BLaER1 treated with 17β-estradiol and CSF1 and Interleukin-3, amounts not matched to agents 10 nM and 100 nM (cell line): ENCODE measurements around the gene CHN2.

Source experiments
- H3K27ac ChIP-seq, 11 experiments: shearing (Covaris generic); formaldehyde crosslinking; 2 replicates each; pipeline ENCODE4 v1.8.1; 2022
- H3K27me3 ChIP-seq, 11 experiments: shearing (Covaris generic); formaldehyde crosslinking; 2 replicates each; pipeline ENCODE4 v1.8.1; 2022
- H3K36me3 ChIP-seq, 11 experiments: shearing (Covaris generic); formaldehyde crosslinking; 2 replicates each; pipeline ENCODE4 v1.8.1; 2022
- H3K4me1 ChIP-seq, 10 experiments: shearing (Covaris generic); formaldehyde crosslinking; 2 replicates each; pipeline ENCODE4 v1.8.1; 2022
- H3K4me2 ChIP-seq, 11 experiments: shearing (Covaris generic); formaldehyde crosslinking; 2 replicates each; pipeline ENCODE4 v1.8.1; 2022
- H3K4me3 ChIP-seq, 10 experiments: shearing (Covaris generic); formaldehyde crosslinking; 2 replicates each; pipeline ENCODE4 v1.8.1; 2022
- H3K9ac ChIP-seq, 11 experiments: shearing (Covaris generic); formaldehyde crosslinking; 2 replicates each; pipeline ENCODE4 v1.8.1; 2022
- H3K9me3 ChIP-seq, 11 experiments: shearing (Covaris generic); formaldehyde crosslinking; replicated peaks in 1 of 11; 2 replicates each; pipeline ENCODE4 v1.8.1; 2022
- H4K20me1 ChIP-seq, 11 experiments: shearing (Covaris generic); formaldehyde crosslinking; 2 replicates each; pipeline ENCODE4 v1.8.1; 2022
- Cebpa-rat ChIP-seq, 11 experiments: shearing (Covaris generic); IDR thresholded peaks; 2 replicates each; pipeline ENCODE4 v1.8.1; 2022

CHN2 gene

DNA sequence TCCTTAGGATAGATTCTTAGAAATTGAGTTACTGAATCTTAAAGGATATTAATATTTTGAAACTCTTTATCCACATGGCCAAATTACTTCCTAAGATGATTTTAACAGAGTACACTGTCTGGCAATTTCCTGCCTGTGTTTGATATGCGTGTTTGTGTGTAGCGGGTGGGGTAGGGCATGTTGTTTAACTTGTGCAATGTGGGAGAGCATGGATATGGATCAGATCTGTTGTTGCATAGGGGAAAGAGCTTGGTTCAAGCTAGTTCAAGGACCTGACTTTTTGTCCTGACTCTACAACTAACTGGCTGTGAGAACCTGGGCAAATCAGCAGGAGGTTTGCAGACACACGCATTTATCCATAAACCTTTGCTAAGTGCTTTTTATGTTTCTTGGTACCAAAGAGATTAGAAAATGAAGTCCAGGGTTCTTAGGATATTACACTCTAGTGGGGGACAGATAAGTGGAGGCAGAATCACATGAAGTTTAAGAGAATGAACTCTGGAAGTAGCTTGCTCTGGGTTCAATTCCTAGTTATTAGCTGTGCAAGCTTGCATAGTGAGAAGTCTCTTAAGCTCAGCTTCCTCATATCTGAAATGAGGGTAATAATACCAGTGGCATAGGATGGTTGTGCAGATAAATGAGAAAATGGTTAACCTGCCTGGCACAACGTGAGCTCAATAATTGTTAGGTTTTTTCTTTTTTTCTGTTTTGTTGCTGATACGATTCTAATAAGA lies 272.8 kb downstream of the CHN2 start:
- H3K4me1 ChIP-seq, result peaks cover 0 to 7% (median 2%) of the 10 kb centered on the region in 10 experiments; a peak in 3 of 20 replicates
- H3K4me3 ChIP-seq, result no peak overlapping the region
- H3K27me3 ChIP-seq, result no peaks in the 10 kb centered on the region
- no peaks in the 10 kb centered on the region for H3K9me3 ChIP-seq
- no peaks in the 10 kb centered on the region for H3K36me3 ChIP-seq
- no peak overlapping the region for H3K4me2 ChIP-seq
- TF ChIP-seq Cebpa-rat (IDR thresholded peaks at IDR 0.05), result no peak
- no peak overlapping the region for H3K9ac ChIP-seq
- H4K20me1 ChIP-seq, result no peaks in the 10 kb centered on the region
- no peak overlapping the region for H3K27ac ChIP-seq

DNA sequence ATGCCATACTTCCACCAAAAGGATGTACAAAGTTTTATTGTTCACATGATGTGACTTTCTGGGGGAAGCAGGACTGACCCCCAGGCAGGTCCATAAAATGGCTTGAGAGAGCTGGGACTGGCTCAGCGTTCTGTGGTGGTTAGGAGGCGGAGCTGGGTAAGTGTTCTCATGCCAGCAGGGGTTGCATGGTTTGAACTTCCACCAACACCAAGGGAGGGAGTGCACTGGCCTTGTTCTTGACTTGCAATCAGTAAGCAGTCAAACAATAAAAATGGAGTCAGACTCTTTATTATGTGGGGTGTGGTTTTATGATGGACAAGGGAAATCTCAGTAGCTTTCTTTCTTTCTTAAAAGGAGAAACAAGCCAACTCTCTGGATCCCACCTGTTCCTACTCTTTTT lies 273.6 kb downstream of the CHN2 start:
- no peaks in the 10 kb centered on the region for H3K36me3 ChIP-seq
- H3K4me2 ChIP-seq, result no peak overlapping the region
- H4K20me1 ChIP-seq, result no peaks in the 10 kb centered on the region
- H3K4me1 ChIP-seq, result peaks cover 0 to 7% (median 2%) of the 10 kb centered on the region in 10 experiments; a peak in 3 of 20 replicates
- H3K9me3 ChIP-seq, result no peaks in the 10 kb centered on the region
- H3K27ac ChIP-seq, result no peak overlapping the region
- TF ChIP-seq Cebpa-rat (IDR thresholded peaks at IDR 0.05), result no peak
- H3K4me3 ChIP-seq, result no peak overlapping the region
- no peaks in the 10 kb centered on the region for H3K27me3 ChIP-seq
- H3K9ac ChIP-seq, result no peak overlapping the region

DNA sequence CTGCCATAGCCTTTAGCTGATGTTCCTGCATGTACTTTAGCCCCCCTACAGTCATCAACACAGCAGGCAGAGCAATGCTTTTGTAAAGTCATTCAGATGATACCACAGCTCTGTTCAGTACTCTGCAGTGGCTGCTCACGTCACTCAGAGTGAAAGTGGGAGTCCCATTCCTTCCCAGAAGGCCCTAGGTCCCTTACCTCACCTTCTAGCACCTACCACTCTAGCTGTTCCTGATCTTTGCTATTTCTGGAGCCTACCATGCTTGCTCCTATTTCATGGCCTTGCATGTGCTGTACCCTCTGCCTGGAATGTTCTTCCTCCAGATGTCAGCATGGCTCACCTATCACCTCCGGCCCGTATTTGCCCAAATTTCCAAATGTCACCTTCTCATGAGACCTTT lies 274.7 kb downstream of the CHN2 start:
- peaks cover 0 to 7% (median 2%) of the 10 kb centered on the region in 10 experiments; a peak in 3 of 20 replicates for H3K4me1 ChIP-seq

DNA sequence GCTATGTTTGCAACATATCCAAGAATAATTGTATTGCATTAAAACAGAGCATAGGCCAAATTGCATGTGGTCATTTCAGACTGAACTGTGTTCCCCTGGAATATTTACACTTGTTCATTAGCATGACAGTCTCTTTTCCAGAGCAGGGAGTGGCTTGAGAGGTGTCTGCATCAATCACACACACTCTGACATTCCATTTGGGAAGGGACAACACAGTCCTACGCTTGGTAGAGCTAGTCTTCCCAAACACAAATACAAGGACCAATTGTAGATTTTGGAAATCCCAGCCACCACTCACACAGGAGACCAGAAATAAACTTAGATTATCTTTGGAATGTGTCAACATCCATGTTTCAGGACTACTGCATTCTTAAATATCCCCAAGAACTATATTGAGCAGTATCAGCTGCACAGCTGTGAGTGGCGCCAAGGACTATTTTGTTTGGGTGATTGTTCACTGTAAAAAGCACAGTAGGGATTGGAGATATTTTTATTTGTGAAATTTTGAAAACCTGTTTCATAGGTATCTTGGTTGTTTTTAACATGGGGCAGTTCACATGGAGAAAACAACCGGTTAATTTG lies 275.5 kb downstream of the CHN2 start:
- no peak overlapping the region for H3K4me2 ChIP-seq
- H3K27me3 ChIP-seq, result no peaks in the 10 kb centered on the region
- no peak for TF ChIP-seq Cebpa-rat (IDR thresholded peaks at IDR 0.05)
- H3K4me3 ChIP-seq, result no peak overlapping the region
- H4K20me1 ChIP-seq, result no peaks in the 10 kb centered on the region
- no peak overlapping the region for H3K9ac ChIP-seq
- no peak overlapping the region for H3K27ac ChIP-seq
- H3K9me3 ChIP-seq, result no peaks in the 10 kb centered on the region
- no peaks in the 10 kb centered on the region for H3K36me3 ChIP-seq
- H3K4me1 ChIP-seq, result peaks cover 0 to 7% (median 2%) of the 10 kb centered on the region in 10 experiments; a peak in 3 of 20 replicates

More for the DNA sequence above, 274.7 kb downstream of the CHN2 start:
- no peaks in the 10 kb centered on the region for H3K27me3 ChIP-seq
- TF ChIP-seq Cebpa-rat (IDR thresholded peaks at IDR 0.05), result no peak
- H3K36me3 ChIP-seq, result no peaks in the 10 kb centered on the region
- no peaks in the 10 kb centered on the region for H3K9me3 ChIP-seq
- no peak overlapping the region for H3K4me3 ChIP-seq
- H3K27ac ChIP-seq, result no peak overlapping the region
- H4K20me1 ChIP-seq, result no peaks in the 10 kb centered on the region
- no peak overlapping the region for H3K4me2 ChIP-seq
- no peak overlapping the region for H3K9ac ChIP-seq

DNA sequence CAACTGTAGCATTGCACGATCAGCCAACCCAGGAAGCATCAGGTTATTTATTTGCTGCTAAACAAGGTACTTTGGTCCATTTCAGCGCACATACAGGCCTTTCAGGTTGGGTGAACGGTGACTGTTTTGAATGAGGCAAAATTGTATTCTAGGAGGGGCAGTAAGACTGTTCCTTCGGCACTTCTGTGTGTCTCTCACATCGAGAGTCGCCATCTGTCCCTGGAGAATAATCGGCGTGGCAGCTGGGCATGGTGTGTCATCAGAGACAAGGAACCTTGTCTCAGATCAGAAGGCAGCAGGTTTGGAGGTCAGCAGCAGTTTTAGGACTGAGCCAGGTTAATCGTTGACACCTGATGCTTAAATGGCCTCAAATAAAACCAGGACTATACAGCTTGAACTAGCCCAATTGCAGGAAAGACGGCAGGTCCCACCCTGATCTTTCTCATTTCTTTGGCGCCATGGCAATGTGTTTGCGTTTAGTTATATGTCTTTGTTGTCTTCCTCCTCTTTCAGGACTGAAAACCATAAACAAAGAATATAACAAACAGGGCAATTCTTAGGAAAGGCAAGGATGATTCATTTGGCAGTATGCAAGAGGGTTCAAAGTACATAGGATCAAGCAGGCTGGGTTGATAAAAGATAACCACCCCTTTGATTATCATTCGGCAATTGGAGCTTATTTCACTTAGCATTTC lies 277.0 kb downstream of the CHN2 start:
- Histone ChIP-seq H3K27ac (no peak overlapping the region), H3K4me3 (no peak overlapping the region)

DNA sequence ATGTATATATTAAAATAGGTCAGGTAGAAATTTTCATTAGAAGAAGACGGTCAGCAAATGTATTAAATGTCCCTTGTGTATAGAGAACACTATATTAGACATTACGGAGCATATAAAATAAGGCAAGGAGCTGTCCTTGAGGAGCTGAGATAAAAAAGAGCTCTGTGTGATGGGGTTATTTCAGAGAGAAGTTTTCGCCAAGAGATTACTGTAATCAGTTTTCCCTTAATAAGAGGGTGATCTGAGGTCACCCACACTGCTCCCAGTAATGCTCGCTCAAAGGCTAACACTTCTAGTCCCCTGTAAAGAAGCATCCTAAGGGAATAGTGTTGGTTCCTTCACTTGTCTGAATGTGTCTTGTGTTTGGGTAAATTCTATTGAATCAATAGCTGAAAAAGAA lies 282.3 kb downstream of the CHN2 start:
- no peaks in the 10 kb centered on the region for H3K4me1 ChIP-seq
- H3K4me3 ChIP-seq, result no peak overlapping the region
- no peak for TF ChIP-seq Cebpa-rat (IDR thresholded peaks at IDR 0.05)
- H3K9me3 ChIP-seq, result no peaks in the 10 kb centered on the region
- H3K9ac ChIP-seq, result no peak overlapping the region
- H4K20me1 ChIP-seq, result no peaks in the 10 kb centered on the region; a peak in 1 of 22 replicates
- H3K27me3 ChIP-seq, result no peaks in the 10 kb centered on the region
- no peaks in the 10 kb centered on the region for H3K36me3 ChIP-seq
- no peak overlapping the region for H3K4me2 ChIP-seq
- no peak overlapping the region for H3K27ac ChIP-seq

More for the DNA sequence above, 277.0 kb downstream of the CHN2 start:
- Histone ChIP-seq H4K20me1 (no peaks in the 10 kb centered on the region), H3K27me3 (no peaks in the 10 kb centered on the region), H3K4me1 (no peaks in the 10 kb centered on the region), H3K36me3 (no peaks in the 10 kb centered on the region), H3K4me2 (no peak overlapping the region), H3K9ac (no peak overlapping the region), H3K9me3 (no peaks in the 10 kb centered on the region)
- no peak for TF ChIP-seq Cebpa-rat (IDR thresholded peaks at IDR 0.05)

DNA sequence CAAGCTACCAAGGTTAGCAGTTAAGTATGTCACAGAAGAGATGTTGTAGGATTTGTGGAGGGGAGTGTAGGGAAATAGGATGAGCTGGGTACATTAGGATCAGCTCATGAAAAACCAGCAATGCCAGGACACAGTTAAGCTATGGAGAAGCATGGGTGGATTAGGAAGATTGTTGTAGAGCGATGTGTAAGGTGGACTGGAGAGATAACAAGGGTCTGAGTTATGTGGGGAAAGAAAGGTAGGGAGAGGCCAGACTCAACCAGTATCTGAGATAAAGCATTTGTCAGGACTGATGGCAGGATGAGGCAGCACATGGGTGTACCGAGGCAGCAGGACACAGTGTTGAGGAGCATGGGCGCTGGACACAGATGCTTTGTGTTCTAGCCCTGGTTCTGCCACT lies 283.7 kb downstream of the CHN2 start:
- H3K27ac ChIP-seq, result no peak overlapping the region

DNA sequence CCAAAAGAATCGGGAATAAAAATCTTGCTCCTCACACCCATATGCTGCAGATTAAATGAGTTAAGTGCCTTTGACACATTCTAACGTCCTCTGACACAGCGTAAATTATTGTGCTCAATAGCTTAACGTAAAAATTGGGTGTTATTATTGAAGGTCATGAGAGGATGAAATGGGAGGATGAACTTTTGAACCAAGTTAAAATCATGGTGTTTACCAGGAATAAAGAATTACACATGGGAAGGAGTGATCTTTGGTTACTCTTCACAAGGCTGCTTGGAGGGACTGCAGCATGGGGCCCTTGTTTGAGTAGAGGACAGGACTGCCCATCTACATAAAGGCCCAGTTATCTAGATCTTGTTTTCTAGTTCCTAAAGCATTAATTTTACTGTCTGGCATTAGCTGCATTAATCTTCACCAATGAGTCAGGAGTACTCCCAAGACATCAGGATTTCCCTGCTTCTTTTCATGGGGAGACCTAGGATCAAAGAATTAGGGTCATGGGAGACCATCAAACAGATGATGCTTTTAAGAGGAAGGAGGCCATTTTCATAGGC lies 284.2 kb downstream of the CHN2 start:
- no peak overlapping the region for H3K4me2 ChIP-seq
- TF ChIP-seq Cebpa-rat (IDR thresholded peaks at IDR 0.05), result no peak
- no peaks in the 10 kb centered on the region for H3K27me3 ChIP-seq
- H4K20me1 ChIP-seq, result no peaks in the 10 kb centered on the region; a peak in 1 of 22 replicates
- no peaks in the 10 kb centered on the region for H3K4me1 ChIP-seq
- no peaks in the 10 kb centered on the region for H3K9me3 ChIP-seq
- H3K4me3 ChIP-seq, result no peak overlapping the region
- H3K36me3 ChIP-seq, result no peaks in the 10 kb centered on the region
- no peak overlapping the region for H3K9ac ChIP-seq
- no peak overlapping the region for H3K27ac ChIP-seq

More for the DNA sequence above, 283.7 kb downstream of the CHN2 start:
- H3K4me2 ChIP-seq, result no peak overlapping the region
- no peaks in the 10 kb centered on the region for H3K4me1 ChIP-seq
- H3K27me3 ChIP-seq, result no peaks in the 10 kb centered on the region
- H3K9me3 ChIP-seq, result no peaks in the 10 kb centered on the region
- no peak overlapping the region for H3K4me3 ChIP-seq
- TF ChIP-seq Cebpa-rat (IDR thresholded peaks at IDR 0.05), result no peak
- no peaks in the 10 kb centered on the region; a peak in 1 of 22 replicates for H4K20me1 ChIP-seq
- H3K9ac ChIP-seq, result no peak overlapping the region
- no peaks in the 10 kb centered on the region for H3K36me3 ChIP-seq
